Measurements from ENCODE around the gene MARVELD1.

MARVELD1 gene

GRCh38 chr10:97724341-97724941, 10.9 kb downstream of the MARVELD1 start:
- DNase-seq = no peak

DNA sequence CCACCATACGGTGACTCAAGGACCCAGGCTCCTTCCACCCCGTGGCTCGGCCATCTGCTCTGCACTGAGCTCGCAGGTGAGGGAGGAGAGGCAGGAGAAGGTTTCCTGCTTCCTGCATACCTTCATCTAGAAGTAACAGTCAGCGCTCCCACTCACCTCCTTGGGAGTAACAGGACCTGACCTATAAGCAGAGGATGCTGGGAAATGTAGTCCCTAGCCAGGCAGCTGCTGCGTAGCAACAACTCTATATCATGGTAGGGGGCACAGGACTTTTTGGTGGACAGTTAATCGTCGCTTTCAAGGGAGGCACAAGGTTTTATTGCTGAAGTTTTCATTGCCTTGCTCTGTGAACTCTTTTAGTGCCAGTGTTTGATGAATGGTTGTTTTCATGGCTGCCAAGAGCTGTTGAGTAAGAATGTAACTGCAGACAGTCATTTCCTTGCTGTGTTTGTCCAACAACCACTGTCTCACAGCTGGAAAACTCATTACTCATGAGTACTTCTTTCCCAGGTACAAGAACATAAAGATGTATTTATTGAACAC, 13.2 kb downstream of the MARVELD1 start:
- DNase-seq = no peak

DNA sequence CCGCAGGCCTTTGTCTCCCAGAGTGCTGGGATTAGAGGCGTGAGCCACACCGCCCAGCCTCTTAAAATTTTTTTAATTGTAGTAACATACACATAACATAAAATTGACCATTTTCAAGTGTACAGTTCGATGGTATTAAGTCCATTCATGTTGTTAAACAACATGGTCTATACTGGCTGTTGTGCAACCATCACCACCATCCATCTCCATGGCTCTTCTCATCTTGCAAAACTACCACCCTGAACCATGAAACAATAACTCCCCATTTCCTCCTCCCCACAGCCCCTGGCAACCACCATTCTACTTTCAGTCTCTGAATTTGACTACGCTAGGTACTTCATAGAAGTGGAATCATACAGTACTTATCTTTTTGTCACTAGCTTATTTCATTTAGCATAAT, 15.5 kb downstream of the MARVELD1 start:
- no peak for DNase-seq

DNA sequence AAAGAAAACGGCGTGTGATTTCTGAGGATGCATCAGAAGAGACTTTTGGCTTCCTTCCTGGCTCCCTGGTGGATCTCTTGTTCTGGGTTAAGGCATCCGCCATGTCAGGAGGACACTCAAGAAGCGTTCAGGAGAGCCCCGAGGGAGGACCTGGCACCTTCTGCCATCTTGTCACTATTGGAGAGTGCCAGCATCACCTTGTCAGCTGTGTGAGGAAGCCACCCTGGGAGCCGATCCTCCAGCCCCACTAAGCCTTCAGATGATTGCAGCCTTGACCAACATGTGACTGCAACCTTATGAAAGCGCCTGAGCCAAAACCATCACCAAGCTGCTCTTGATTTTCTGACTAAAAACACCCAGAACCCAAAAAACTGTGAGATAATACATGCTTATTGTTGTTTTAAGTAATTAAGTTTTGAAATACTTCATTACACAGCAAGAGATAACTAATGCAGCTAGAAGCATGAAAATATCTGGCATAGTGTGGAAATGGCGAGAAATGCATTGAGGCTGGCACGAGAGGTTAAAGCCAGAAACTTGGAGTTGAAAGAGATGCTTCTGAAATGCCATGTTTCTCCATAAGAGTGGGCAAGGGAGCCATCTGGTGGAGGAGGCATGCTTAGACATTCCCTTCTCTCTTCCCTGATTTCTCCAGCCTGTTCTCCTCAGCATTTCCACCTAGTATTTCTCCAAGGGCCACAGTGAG, 18.0 kb downstream of the MARVELD1 start:
- DNase-seq = peak; percentile 47

DNA sequence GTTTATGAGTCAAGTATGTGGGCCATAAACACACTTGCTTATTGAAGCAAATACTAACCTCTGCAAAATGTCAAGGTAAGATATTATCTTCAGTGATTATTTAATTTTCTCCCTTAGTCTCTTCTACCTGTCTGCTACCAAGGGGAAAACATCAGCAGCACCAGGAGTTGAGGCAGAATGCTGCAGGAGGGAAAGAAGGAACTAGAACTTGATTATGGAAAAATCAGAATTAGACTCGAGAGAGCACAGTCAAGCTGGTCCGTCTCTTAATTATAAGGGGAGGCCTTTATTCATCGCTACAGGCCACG, 18.5 kb downstream of the MARVELD1 start:
- DNase-seq = no peak

GRCh38 chr10:97733256-97733655, 19.7 kb downstream of the MARVELD1 start:
- DNase-seq = no peak

DNA sequence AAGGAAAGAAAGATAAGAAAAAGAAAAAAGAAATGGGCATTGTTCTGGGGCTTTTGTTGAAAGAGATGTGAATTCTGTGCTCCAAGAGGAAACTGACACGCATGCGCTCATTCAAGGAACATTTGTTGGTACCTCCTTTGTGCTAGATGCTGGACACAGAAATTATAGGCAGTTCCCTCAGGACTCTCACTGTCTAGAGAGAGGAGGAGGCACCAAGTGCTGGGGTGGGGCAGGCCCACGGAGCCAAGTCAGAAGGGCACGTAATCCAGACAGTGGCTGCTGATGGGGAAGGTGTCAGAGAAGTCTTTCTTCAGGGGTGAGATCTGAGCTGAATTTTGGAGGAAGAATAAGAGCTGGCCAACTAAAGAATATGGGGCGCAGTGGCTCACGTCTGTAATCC, 20.5 kb downstream of the MARVELD1 start:
- DNase-seq = no peak

DNA sequence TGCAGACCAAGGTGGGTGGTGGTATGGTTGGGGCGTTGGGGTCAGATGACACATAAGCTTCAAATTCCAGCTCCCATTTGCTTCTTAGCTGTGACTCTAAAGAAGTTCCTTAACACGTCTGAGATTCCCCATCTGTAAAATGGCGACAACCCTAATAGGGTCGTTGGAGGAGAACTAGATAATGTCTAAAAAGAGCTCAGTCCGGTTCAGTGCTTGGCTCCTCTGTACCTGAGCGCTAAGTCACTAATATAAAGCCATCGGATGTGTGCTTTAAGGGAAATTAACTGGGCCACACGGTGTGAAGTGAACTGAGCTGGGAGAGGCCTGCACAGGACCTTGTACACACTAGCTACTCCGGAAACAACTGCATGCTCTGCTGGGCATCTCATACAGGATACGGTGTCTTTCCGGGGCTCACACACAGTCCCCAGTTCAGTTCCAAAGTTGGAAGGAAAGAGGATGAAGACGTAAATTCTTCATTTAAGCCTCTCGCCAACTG, 22.9 kb downstream of the MARVELD1 start:
- no peak for DNase-seq

DNA sequence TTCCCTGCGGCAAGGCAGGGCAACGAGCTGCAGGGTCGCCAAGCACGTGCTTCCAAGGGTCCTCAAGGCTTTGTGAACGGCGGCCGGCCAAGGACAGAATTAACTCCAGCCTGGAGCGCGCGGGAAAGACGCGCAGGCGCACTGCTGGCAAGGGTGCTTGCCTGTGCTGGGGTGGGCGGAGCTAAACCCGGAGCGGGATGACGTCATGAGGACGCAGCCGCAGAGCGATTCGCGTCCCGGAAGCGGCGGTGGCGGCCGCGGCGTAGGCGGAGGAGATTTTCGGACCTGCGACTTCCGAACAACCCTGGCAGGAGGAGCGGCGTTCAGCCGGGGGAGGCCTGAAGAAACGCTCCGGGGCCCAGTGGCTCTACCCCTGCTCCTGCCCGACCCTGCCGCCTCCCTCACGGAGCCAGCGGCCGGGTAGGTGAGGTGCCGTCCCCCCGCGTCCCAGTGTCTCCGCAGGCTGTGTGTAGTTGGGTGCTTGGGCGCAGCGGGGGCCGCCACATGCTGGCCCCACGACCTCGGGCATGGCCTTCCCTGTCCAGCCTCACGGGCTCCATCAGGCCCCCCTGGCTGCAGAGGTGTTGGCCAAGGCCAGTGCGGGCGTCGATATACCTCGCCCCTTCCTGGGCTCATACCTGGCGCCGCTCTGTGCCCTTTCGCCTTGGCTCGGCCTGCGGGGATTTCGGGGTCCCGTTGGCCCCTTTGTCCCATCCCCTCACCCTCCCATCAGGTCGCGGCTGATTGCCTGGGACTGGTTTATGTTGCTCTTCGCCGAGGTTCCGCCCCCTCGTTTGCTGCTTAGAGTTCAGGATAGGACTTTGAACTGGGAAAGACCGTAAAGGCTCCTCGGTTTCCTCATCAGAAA, 23.6 kb downstream of the MARVELD1 start, which contains the start of gene ZFYVE27:
Gene ZFYVE27 (plus strand): TSS at position 227 of the 868 bp plus-strand sequence. CDS start 1,350 bp downstream, outside the sequence.
- peak; percentile 70 for DNase-seq

DNA sequence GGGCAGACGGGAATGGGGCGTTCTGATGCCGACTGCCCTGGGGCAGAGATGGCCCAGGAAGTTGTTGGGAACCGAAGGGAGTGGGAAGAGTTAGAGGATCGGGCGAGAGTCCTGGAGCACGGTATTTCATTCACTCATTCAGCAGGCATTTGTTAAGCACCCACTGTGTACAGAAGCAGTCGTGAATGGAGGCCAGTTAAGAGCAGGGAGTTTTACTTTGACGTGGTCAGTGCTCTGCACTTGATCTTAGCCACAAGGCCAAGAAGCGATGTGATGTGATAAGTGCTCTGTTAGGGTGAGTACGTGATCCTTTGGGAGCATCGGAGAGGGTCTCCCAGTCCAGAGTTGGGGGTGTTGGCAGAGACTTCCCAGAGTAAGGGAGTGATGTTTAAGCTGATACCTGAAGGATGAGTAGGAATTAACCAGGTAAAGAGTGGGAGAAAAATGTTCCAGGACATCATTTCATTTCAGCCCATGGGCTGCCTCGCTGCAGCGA, 24.3 kb downstream of the MARVELD1 start:
- DNase-seq = no peak

DNA sequence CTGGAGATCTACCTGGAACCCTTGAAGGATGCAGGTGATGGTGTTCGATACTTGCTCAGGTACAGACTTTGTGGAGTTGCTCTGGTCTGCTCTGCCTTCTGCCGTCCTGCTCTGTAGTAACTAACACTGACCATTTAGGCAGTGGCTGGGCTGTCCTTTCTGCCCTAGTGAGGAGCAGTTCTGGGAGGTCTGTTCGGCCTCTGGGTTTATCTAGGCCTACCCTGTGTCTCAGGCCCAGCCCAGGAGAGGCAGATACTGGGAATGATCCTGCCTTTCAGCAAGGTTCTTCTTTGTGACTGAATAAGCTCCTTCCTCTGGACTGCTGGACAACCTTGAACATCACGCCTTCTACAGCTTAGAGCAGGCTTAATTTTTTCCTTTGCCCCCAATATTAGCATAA, 25.1 kb downstream of the MARVELD1 start:
- no peak for DNase-seq

DNA sequence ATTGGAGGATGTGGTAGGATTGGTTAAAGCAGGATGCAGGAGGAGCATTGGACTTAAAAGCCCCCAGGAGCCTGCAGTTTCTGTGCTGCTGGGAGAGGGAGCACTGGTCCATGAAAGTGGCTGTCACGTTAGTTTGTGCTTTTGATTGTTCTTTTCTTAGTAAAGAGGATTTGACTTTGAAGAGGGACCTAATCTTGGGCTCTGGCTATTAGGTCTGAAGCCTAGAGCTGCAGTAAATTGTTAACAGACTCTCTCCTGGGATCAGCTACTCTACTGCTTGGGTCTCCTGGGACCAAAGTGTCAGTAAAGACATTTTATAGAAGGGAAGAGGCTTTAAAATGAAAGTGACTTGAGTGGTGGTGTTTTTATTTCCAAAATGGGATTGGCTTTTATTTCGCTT, 27.1 kb downstream of the MARVELD1 start:
- DNase-seq = no peak

DNA sequence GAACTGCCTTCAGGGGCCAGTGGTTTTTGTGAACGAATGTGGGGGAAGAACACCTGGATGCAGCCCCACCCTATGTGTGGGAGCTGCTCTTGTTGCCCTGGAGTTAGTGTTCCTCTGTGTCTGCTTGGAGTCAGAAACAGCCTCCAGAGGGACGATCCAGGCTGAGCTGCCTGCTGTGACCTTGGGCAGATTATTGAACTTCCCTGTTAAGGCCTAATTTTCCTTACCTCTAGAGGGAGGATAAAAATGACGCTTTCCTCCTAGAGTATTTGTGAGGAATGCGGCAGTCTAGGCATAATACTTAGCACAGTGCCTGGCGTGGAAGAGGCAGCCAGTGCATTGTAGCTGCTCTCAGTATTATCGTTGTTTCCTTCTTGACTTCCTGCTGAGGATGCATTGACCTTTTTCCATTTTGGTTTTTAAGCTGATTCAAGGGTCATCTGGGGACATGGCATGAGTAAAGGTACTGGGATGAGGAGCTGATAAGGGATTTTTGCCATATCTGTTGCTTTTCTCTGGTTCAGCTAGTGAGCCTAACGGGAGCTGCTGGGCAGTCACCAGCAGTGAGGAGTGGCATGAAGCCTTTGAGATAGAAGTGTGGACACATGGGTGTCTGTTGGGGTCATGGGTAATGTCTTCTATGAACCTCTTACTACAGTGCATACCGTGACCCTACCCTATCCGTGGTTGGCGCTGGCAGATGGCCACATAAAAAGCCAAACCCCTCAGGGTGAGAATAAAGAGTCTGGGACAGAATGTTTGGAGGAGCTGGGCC, 29.8 kb downstream of the MARVELD1 start:
- no peak for DNase-seq

DNA sequence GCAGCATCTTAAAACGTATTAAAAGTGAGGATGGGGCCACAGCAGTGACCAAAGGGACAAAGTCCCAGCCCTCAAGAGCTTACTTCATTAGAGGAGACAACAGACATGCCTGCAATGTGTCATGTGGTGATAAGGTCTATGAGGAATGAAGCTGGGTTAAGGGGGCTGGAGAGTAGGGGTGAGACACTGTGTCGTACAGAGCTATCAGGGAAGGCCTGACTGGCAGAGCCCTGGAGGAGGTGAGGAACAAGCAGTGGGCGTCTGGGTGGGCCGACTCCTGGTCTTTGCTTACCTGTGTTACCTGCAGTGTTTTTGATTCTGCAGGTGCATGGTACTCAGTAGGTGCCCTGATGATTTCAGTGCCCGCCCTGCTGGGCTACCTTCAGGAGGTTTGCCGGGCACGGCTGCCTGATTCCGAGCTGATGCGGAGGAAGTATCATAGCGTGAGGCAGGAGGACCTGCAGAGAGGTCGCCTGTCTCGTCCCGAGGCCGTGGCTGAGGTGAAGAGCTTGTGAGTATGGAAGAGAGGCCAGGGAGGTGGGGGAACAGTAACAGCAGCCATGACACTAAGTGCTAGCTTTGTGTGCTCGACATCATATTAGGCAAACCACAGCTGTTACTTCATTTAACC, 31.0 kb downstream of the MARVELD1 start:
- no peak for DNase-seq

DNA sequence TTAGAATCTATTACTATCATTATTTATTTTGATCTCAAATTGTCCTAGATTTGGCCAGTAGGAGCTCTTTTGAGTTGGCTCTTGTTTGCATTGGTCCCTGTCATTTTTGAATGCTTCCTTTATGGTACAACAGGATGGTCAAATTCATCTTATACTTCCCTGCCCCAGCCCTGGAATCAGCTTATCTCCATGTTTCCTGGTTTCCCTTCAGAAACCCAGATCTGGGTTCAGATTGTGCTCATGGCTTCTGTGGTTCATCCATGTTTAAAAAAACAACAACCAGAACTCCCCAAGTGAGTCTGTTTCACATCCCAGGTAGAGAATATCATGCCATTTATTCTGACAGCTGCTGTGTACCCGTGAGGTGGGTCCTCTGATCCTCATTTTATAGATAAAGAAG, 34.0 kb downstream of the MARVELD1 start:
- DNase-seq = no peak

- no peak for DNase-seq
Observed at GRCh38 chr10:97748116-97748515, 34.6 kb downstream of the MARVELD1 start.

GRCh38 chr10:97752956-97753355, 39.4 kb downstream of the MARVELD1 start:
- DNase-seq = no peak

- DNase-seq = no peak
Observed at GRCh38 chr10:97754726-97755125, 41.2 kb downstream of the MARVELD1 start.

DNA sequence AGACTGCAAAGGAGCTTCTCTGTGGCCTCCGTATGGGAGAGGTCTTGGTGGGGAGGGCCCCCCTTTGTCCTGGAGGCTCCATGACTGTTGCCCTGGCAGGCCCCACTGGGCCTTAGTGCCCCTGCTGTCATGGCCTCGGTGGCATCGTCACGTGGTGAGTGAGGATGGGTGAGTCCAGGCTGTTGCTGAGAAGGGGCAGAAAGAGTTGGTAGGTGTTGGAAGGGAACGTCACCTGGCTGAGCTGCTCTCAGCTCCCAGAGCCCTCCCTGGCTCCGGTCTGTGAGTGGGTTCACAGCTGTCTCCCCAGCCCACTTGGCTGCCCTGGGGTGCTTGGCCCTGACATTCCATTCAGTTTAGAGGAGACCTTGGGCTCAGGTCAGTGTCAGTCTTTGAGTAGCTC, 42.2 kb downstream of the MARVELD1 start:
- no peak for DNase-seq

DNA sequence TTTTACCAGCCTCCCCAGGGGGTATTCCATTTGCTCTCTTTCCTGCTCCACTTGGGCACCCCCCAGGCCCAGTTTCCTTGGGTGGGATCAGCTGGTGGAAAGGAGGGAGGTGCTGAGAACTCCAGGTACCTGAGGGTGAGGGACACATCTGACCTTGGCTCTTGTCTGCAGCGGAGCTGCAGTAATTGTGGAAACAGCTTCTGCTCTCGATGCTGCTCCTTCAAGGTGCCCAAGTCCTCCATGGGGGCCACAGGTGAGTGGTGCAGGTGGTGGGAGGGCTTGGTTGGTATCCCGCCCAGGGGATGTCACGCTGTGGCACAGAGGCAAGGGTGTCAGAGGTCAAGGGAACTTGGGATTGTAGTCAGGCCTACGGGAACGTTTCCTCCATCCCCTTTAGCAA, 43.9 kb downstream of the MARVELD1 start:
- no peak for DNase-seq

GRCh38 chr10:97759158-97759887, 45.8 kb downstream of the MARVELD1 start:
- peak; percentile 0 for DNase-seq
